Right hindlimb (tissue), 1 donor: ENCODE measurements around the gene PPP1R15B.
A peak's percentile ranks its signal among the peaks of the same experiment; 100 is the strongest.

Experiments used
- DNase-seq: peaks from one replicate; pipeline ENCODE4 v3.0.0-alpha.2; 2018

Gene PPP1R15B

GRCh38 chr1:204396015-204396583 lies 15.5 kb downstream of the PPP1R15B start:
- DNase-seq = no peak

GRCh38 chr1:204391629-204392028 lies 20.0 kb downstream of the PPP1R15B start:
- DNase-seq = no peak

- DNase-seq = no peak
These were observed 20.7 kb downstream of the PPP1R15B start for GRCh38 chr1:204390751-204391466.

GRCh38 chr1:204385727-204386126 lies 25.9 kb downstream of the PPP1R15B start:
- DNase-seq = no peak

- no peak for DNase-seq
These were observed 26.8 kb downstream of the PPP1R15B start for GRCh38 chr1:204384636-204385352.

GRCh38 chr1:204383163-204383904 lies 28.3 kb downstream of the PPP1R15B start:
- no peak for DNase-seq

- no peak for DNase-seq
These were observed 28.9 kb downstream of the PPP1R15B start for GRCh38 chr1:204382714-204383083.

GRCh38 chr1:204380293-204380831 lies 31.3 kb downstream of the PPP1R15B start:
- no peak for DNase-seq

GRCh38 chr1:204377800-204378668 lies 33.6 kb downstream of the PPP1R15B start:
- DNase-seq = no peak

- DNase-seq = no peak
These were observed 34.5 kb downstream of the PPP1R15B start for GRCh38 chr1:204376919-204377799.

GRCh38 chr1:204376465-204376864 lies 35.2 kb downstream of the PPP1R15B start:
- DNase-seq = no peak

GRCh38 chr1:204373911-204374310 lies 37.7 kb downstream of the PPP1R15B start:
- DNase-seq = no peak

GRCh38 chr1:204370176-204370575 lies 41.4 kb downstream of the PPP1R15B start:
- DNase-seq = no peak

- DNase-seq = no peak
These were observed 42.5 kb downstream of the PPP1R15B start for GRCh38 chr1:204368996-204369726.

- DNase-seq = no peak
These were observed 43.7 kb downstream of the PPP1R15B start for GRCh38 chr1:204367956-204368355.

- DNase-seq = no peak
These were observed 44.3 kb downstream of the PPP1R15B start for GRCh38 chr1:204367193-204367858.

- DNase-seq = no peak
These were observed 44.9 kb downstream of the PPP1R15B start for GRCh38 chr1:204366759-204367158.

- DNase-seq = peak; percentile 84
These were observed 48.1 kb downstream of the PPP1R15B start for GRCh38 chr1:204363335-204364114.

- no peak for DNase-seq
These were observed 48.7 kb downstream of the PPP1R15B start for GRCh38 chr1:204362984-204363334.
